ENCODE results near the gene IFFO2. TPM values are rescaled to one million over a fixed set of nuclear protein-coding genes. Genes with fewer than 3 reads are reported as not detected.

The IFFO2 gene
- total and polyA plus RNA-seq, 2 of the 8 experiments (the other 6 are each of a cell fraction or from before 2014, with no cell fraction given) = 6.6 to 10.4 TPM

DNA sequence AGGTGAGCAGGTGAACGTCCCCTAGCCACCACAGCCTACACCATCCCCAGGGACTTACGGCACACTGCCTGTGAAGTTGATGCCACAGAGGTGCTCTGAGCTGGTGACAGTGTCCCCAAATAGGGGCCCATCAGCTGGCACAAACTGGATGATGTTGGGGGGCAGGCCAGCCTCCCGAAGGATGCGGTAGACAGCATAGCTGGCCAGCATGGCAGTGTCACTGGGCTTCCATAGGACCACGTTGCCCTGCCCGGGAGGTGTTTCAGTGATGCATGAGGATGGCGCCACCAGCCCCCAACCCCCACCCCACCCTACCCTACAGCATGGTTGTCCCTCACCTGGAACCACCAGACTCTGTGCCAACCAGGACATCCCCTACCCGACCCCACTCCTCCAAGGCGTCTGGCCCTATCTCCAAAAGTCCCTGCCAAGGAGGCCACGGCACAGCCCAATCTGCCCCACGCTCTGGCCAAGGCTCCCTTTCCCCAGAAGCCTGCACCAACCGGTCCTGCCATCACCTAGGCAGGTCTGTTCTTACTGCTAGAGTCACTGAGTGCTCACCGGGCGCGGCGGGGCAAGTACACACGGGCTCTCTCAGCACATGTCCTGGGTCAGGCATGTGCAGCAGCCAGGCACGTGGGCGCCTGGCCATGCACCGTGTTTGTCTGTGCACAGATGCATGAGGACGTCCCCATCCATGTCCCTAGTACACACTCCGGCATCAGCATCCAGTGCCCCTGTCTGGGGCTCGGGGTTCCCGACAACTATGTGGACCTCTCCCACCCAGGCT, 74.6 kb downstream of the IFFO2 start (continued):
- no peak for TF ChIP-seq JUN (IDR thresholded peaks at IDR 0.05; ENCODE audit: low read depth, low read length)
- TF ChIP-seq SIX5 (IDR thresholded peaks at IDR 0.05; ENCODE audit: low read depth, low read length) = no peak
- no peak for TF ChIP-seq TAF7 (optimal IDR thresholded peaks at IDR 0.05; ENCODE audit: borderline replicate concordance, low read depth, low read length)
- TF ChIP-seq SIRT6 (IDR thresholded peaks at IDR 0.05; ENCODE audit: low read length) = no peak
- TF ChIP-seq CEBPB (IDR thresholded peaks at IDR 0.05; ENCODE audit: low read depth, low read length) = no peak
- TF ChIP-seq PHF8 (conservative IDR thresholded peaks at IDR 0.05; ENCODE audit: low read depth, low read length) = no peak
- TF ChIP-seq POLR2A (IDR thresholded peaks at IDR 0.05; ENCODE audit: control extremely low read depth in 1 of 2, low read depth in 2 of 2, low read length in 2 of 2) = no peak
